ENCODE results near the gene KLF15. TPM values are rescaled to one million over a fixed set of nuclear protein-coding genes. Genes with fewer than 3 reads are reported as not detected.

Gene KLF15
- total and polyA plus RNA-seq, 2 experiments from 2014 or later = 3.5 to 19.8 TPM

DNA sequence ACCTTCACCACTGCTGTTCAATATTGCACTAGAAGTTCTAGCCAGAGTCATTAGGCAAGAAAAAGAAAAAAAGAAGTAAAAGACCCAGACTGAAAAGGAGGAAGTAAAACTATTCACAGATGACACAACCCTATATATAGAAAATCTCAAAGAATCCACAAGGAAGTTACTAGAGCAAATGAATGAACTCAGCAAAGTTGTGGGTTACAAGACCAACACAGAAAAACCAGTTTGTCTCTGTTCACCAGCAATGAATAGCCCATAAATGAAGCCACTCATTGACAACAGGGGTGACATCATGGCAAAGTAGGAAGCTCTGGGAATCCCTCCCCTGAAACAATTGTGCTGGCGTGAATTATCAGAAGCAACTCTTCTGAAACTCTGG, 42.1 kb upstream of the KLF15 start:
- no peak overlapping the region for H3K27ac ChIP-seq (ENCODE audit: low read depth)
- H3K9me3 Mint-ChIP-seq = no peaks in the 10 kb centered on the region
- no peaks in the 10 kb centered on the region for H3K79me2 ChIP-seq (replicated peaks; ENCODE audit: insufficient read depth)
- H4K20me1 ChIP-seq (replicated peaks; ENCODE audit: insufficient read depth) = no peaks in the 10 kb centered on the region
- no peak overlapping the region for H2AFZ ChIP-seq
- H3K4me1 Mint-ChIP-seq = peaks cover 25% of the 10 kb centered on the region
- no peak overlapping the region for H3K4me2 ChIP-seq
- no peaks in the 10 kb centered on the region; the same call in 2 of the 3 replicates for H3K36me3 Mint-ChIP-seq (ENCODE audit: low read depth)
- DNase-seq (ENCODE audit: low spot score) (no peak), ATAC-seq (no peak)
- H3K27me3 ChIP-seq (ENCODE audit: insufficient read depth) = peaks cover 19% of the 10 kb centered on the region
- no peaks in the 10 kb centered on the region for H3F3A ChIP-seq (replicated peaks; ENCODE audit: low read depth)
- H3K9me2 ChIP-seq (ENCODE audit: insufficient read depth) = no peaks in the 10 kb centered on the region
- TF ChIP-seq JUNB (IDR thresholded peaks at IDR 0.05; ENCODE audit: unreplicated experiment) (no peak), EZH2 (IDR thresholded peaks at IDR 0.05; ENCODE audit: low read depth, unreplicated experiment) (no peak), CREB1 (CRISPR knock-in tag; IDR thresholded peaks at IDR 0.05; ENCODE audit: low read depth) (no peak), STAT1 (IDR thresholded peaks at IDR 0.05; ENCODE audit: unreplicated experiment) (no peak), ZNF114 (CRISPR knock-in tag; IDR thresholded peaks at IDR 0.05) (no peak), EZH2phosphoT487 (IDR thresholded peaks at IDR 0.05; ENCODE audit: unreplicated experiment) (no peak), POLR2AphosphoS5 (IDR thresholded peaks at IDR 0.05; ENCODE audit: low read depth) (no peak), NANOG (IDR thresholded peaks at IDR 0.05; ENCODE audit: borderline replicate concordance) (no peak), ZNF331 (CRISPR knock-in tag; IDR thresholded peaks at IDR 0.05; ENCODE audit: low read depth) (no peak)
- TF ChIP-seq, protein P1, sequence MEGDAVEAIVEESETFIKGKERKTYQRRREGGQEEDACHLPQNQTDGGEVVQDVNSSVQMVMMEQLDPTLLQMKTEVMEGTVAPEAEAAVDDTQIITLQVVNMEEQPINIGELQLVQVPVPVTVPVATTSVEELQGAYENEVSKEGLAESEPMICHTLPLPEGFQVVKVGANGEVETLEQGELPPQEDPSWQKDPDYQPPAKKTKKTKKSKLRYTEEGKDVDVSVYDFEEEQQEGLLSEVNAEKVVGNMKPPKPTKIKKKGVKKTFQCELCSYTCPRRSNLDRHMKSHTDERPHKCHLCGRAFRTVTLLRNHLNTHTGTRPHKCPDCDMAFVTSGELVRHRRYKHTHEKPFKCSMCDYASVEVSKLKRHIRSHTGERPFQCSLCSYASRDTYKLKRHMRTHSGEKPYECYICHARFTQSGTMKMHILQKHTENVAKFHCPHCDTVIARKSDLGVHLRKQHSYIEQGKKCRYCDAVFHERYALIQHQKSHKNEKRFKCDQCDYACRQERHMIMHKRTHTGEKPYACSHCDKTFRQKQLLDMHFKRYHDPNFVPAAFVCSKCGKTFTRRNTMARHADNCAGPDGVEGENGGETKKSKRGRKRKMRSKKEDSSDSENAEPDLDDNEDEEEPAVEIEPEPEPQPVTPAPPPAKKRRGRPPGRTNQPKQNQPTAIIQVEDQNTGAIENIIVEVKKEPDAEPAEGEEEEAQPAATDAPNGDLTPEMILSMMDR (conservative IDR thresholded peaks at IDR 0.05; ENCODE audit: low read depth in 2 of 2) = no peak
- TF ChIP-seq, protein P2, sequence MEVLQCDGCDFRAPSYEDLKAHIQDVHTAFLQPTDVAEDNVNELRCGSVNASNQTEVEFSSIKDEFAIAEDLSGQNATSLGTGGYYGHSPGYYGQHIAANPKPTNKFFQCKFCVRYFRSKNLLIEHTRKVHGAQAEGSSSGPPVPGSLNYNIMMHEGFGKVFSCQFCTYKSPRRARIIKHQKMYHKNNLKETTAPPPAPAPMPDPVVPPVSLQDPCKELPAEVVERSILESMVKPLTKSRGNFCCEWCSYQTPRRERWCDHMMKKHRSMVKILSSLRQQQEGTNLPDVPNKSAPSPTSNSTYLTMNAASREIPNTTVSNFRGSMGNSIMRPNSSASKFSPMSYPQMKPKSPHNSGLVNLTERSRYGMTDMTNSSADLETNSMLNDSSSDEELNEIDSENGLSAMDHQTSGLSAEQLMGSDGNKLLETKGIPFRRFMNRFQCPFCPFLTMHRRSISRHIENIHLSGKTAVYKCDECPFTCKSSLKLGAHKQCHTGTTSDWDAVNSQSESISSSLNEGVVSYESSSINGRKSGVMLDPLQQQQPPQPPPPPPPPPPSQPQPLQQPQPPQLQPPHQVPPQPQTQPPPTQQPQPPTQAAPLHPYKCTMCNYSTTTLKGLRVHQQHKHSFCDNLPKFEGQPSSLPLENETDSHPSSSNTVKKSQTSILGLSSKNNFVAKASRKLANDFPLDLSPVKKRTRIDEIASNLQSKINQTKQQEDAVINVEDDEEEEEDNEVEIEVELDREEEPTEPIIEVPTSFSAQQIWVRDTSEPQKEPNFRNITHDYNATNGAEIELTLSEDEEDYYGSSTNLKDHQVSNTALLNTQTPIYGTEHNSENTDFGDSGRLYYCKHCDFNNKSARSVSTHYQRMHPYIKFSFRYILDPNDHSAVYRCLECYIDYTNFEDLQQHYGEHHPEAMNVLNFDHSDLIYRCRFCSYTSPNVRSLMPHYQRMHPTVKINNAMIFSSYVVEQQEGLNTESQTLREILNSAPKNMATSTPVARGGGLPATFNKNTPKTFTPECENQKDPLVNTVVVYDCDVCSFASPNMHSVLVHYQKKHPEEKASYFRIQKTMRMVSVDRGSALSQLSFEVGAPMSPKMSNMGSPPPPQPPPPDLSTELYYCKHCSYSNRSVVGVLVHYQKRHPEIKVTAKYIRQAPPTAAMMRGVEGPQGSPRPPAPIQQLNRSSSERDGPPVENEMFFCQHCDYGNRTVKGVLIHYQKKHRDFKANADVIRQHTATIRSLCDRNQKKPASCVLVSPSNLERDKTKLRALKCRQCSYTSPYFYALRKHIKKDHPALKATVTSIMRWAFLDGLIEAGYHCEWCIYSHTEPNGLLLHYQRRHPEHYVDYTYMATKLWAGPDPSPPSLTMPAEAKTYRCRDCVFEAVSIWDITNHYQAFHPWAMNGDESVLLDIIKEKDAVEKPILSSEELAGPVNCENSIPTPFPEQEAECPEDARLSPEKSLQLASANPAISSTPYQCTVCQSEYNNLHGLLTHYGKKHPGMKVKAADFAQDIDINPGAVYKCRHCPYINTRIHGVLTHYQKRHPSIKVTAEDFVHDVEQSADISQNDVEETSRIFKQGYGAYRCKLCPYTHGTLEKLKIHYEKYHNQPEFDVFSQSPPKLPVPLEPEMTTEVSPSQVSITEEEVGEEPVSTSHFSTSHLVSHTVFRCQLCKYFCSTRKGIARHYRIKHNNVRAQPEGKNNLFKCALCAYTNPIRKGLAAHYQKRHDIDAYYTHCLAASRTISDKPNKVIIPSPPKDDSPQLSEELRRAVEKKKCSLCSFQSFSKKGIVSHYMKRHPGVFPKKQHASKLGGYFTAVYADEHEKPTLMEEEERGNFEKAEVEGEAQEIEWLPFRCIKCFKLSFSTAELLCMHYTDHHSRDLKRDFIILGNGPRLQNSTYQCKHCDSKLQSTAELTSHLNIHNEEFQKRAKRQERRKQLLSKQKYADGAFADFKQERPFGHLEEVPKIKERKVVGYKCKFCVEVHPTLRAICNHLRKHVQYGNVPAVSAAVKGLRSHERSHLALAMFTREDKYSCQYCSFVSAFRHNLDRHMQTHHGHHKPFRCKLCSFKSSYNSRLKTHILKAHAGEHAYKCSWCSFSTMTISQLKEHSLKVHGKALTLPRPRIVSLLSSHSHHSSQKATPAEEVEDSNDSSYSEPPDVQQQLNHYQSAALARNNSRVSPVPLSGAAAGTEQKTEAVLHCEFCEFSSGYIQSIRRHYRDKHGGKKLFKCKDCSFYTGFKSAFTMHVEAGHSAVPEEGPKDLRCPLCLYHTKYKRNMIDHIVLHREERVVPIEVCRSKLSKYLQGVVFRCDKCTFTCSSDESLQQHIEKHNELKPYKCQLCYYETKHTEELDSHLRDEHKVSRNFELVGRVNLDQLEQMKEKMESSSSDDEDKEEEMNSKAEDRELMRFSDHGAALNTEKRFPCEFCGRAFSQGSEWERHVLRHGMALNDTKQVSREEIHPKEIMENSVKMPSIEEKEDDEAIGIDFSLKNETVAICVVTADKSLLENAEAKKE (CRISPR knock-in tag; IDR thresholded peaks at IDR 0.05) = no peak
- TF ChIP-seq, protein P3, sequence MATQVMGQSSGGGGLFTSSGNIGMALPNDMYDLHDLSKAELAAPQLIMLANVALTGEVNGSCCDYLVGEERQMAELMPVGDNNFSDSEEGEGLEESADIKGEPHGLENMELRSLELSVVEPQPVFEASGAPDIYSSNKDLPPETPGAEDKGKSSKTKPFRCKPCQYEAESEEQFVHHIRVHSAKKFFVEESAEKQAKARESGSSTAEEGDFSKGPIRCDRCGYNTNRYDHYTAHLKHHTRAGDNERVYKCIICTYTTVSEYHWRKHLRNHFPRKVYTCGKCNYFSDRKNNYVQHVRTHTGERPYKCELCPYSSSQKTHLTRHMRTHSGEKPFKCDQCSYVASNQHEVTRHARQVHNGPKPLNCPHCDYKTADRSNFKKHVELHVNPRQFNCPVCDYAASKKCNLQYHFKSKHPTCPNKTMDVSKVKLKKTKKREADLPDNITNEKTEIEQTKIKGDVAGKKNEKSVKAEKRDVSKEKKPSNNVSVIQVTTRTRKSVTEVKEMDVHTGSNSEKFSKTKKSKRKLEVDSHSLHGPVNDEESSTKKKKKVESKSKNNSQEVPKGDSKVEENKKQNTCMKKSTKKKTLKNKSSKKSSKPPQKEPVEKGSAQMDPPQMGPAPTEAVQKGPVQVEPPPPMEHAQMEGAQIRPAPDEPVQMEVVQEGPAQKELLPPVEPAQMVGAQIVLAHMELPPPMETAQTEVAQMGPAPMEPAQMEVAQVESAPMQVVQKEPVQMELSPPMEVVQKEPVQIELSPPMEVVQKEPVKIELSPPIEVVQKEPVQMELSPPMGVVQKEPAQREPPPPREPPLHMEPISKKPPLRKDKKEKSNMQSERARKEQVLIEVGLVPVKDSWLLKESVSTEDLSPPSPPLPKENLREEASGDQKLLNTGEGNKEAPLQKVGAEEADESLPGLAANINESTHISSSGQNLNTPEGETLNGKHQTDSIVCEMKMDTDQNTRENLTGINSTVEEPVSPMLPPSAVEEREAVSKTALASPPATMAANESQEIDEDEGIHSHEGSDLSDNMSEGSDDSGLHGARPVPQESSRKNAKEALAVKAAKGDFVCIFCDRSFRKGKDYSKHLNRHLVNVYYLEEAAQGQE (IDR thresholded peaks at IDR 0.05; ENCODE audit: unreplicated experiment) = no peak
- TF ChIP-seq, protein P4, sequence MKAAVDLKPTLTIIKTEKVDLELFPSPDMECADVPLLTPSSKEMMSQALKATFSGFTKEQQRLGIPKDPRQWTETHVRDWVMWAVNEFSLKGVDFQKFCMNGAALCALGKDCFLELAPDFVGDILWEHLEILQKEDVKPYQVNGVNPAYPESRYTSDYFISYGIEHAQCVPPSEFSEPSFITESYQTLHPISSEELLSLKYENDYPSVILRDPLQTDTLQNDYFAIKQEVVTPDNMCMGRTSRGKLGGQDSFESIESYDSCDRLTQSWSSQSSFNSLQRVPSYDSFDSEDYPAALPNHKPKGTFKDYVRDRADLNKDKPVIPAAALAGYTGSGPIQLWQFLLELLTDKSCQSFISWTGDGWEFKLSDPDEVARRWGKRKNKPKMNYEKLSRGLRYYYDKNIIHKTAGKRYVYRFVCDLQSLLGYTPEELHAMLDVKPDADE (IDR thresholded peaks at IDR 0.05) = no peak
- peaks cover 18% of the 10 kb centered on the region for H3K27me3 Mint-ChIP-seq (ENCODE audit: insufficient read depth, low read depth, poor library complexity)
- no peak overlapping the region for H3K4me3 Mint-ChIP-seq
- no peaks in the 10 kb centered on the region for H3K36me3 ChIP-seq (ENCODE audit: insufficient read depth)
- peaks cover 4% of the 10 kb centered on the region; the same call in 1 of the 2 replicates for H3K4me1 ChIP-seq (ENCODE audit: insufficient read depth)
- H3K4me3 ChIP-seq = no peak overlapping the region
- H3K27ac Mint-ChIP-seq = no peak overlapping the region
